Measurements from ENCODE around the gene KCNT2.

GRCh38 chr1:196344453-196344852, 263.8 kb downstream of the KCNT2 start:
- no peak for TF ChIP-seq CTCF (IDR thresholded peaks at IDR 0.05; ENCODE audit: low read depth, low read length)
- TF ChIP-seq EZH2phosphoT487 (IDR thresholded peaks at IDR 0.05; ENCODE audit: low read depth): no peak

All from OCI-LY3 (cell line).